SK-N-SH treated with all-trans-retinoic acid at 6 μM for 48 hours (cell line): ENCODE data around the gene GADD45B.

Source experiments
- ATAC-seq: fragments of 200-7000 bp; cut with Tn5 transposase; 3 replicates; pipeline ENCODE4 v1.9.1; 2020; ENCODE audit warnings: mild to moderate bottlenecking, moderate library complexity
- ARNTL ChIP-seq: fragments of 450-650 bp; formaldehyde crosslinking; IDR thresholded peaks from 2 replicates; pipeline ENCODE4 v1.5.0; 2020; ENCODE audit warnings: low read depth, mild to moderate bottlenecking, moderate library complexity, borderline replicate concordance
- BACH2 ChIP-seq: fragments of 250-450 bp; sonication (Bioruptor Pico); IDR thresholded peaks from 2 replicates; pipeline ENCODE4 v1.9.0; 2021; ENCODE audit warnings: mild to moderate bottlenecking, borderline replicate concordance
- CSRNP3 ChIP-seq: fragments of 250-450 bp; sonication (Bioruptor Pico); IDR thresholded peaks from 2 replicates; pipeline ENCODE4 v1.5.1; 2021; ENCODE audit warnings: mild to moderate bottlenecking, moderate library complexity
- GLIS3 ChIP-seq: fragments of 250-450 bp; sonication (Bioruptor Pico); IDR thresholded peaks from 2 replicates; pipeline ENCODE4 v1.5.0; 2020; ENCODE audit warnings: mild to moderate bottlenecking, moderate library complexity
- ISL1 ChIP-seq: fragments of 250-450 bp; sonication (Bioruptor Pico); IDR thresholded peaks from 2 replicates; pipeline ENCODE4 v2.1.2; 2022; ENCODE audit warnings: mild to moderate bottlenecking, moderate library complexity
- OSR1 ChIP-seq: fragments of 250-450 bp; sonication (Bioruptor Pico); IDR thresholded peaks from 2 replicates; pipeline ENCODE4 v1.8.0; 2022; ENCODE audit warnings: moderate library complexity, mild to moderate bottlenecking, inconsistent platforms
- PATZ1 ChIP-seq: fragments of 250-450 bp; sonication (Bioruptor Pico); IDR thresholded peaks from 2 replicates; pipeline ENCODE4 v1.8.0; 2020; ENCODE audit warnings: mild to moderate bottlenecking, moderate library complexity, borderline replicate concordance
- POU6F1 ChIP-seq: fragments of 250-450 bp; sonication (Bioruptor Pico); IDR thresholded peaks from 2 replicates; pipeline ENCODE4 v1.8.0; 2021; ENCODE audit warnings: low read depth, mild to moderate bottlenecking, moderate library complexity, borderline replicate concordance
- PPARA ChIP-seq: fragments of 250-450 bp; sonication (Bioruptor Pico); IDR thresholded peaks from 2 replicates; pipeline ENCODE4 v1.5.0; 2020; ENCODE audit warnings: mild to moderate bottlenecking, borderline replicate concordance
- RARB ChIP-seq: fragments of 250-450 bp; sonication (Bioruptor Pico); IDR thresholded peaks from 2 replicates; pipeline ENCODE4 v1.8.0; 2021; ENCODE audit warnings: mild to moderate bottlenecking, moderate library complexity
- SNAI2 ChIP-seq: fragments of 250-450 bp; sonication (Bioruptor Pico); IDR thresholded peaks from 2 replicates; pipeline ENCODE4 v1.5.0; 2020; ENCODE audit warnings: mild to moderate bottlenecking, moderate library complexity
- TOX ChIP-seq: fragments of 250-450 bp; sonication (Bioruptor Pico); IDR thresholded peaks from 2 replicates; pipeline ENCODE4 v1.8.0; 2021; ENCODE audit warnings: mild to moderate bottlenecking, moderate library complexity, borderline replicate concordance
- TSHZ2 ChIP-seq: fragments of 250-450 bp; sonication (Bioruptor Pico); IDR thresholded peaks from 2 replicates; pipeline ENCODE4 v1.5.0; 2020; ENCODE audit warnings: mild to moderate bottlenecking, moderate library complexity
- ZC3H10 ChIP-seq: fragments of 250-450 bp; sonication (Bioruptor Pico); IDR thresholded peaks from 2 replicates; pipeline ENCODE4 v1.5.1; 2021; ENCODE audit warnings: mild to moderate bottlenecking, moderate library complexity
- ZFP3 ChIP-seq: fragments of 250-450 bp; sonication (Bioruptor Pico); IDR thresholded peaks from 2 replicates; pipeline ENCODE4 v1.5.0; 2020; ENCODE audit warnings: mild to moderate bottlenecking, moderate library complexity
- ZFP30 ChIP-seq: fragments of 450-650 bp; formaldehyde crosslinking; IDR thresholded peaks from 2 replicates; pipeline ENCODE4 v1.5.0; 2022; ENCODE audit warnings: mild to moderate bottlenecking, moderate library complexity
- ZNF565 ChIP-seq: fragments of 450-650 bp; formaldehyde crosslinking; conservative IDR thresholded peaks from 2 replicates; pipeline ENCODE4 v1.5.0; 2020; ENCODE audit warnings: low read depth, mild to moderate bottlenecking, moderate library complexity
- ZNF70 ChIP-seq: fragments of 450-650 bp; formaldehyde crosslinking; IDR thresholded peaks from 2 replicates; pipeline ENCODE4 v1.5.0; 2020; ENCODE audit warnings: mild to moderate bottlenecking, moderate library complexity
- ZNF8 ChIP-seq: fragments of 450-650 bp; formaldehyde crosslinking; IDR thresholded peaks from 2 replicates; pipeline ENCODE4 v1.5.0; 2020; ENCODE audit warnings: mild to moderate bottlenecking, moderate library complexity

Gene GADD45B

GRCh38 chr19:2494084-2494446 lies 18.1 kb downstream of the GADD45B start:
- ATAC-seq: peak; percentile 48

GRCh38 chr19:2494447-2495129 lies 18.7 kb downstream of the GADD45B start:
- peak; percentile 78 for ATAC-seq
- peak; percentile 36; the same call in 1 of the 2 replicates for TF ChIP-seq TSHZ2
- no peak for TF ChIP-seq ARNTL
- peak; percentile 82; the same call in 1 of the 2 replicates for TF ChIP-seq POU6F1 (CRISPR knock-in tag)
- no peak for TF ChIP-seq ISL1 (CRISPR knock-in tag)
- no peak for TF ChIP-seq TOX (CRISPR knock-in tag)
- TF ChIP-seq ZFP3: peak; percentile 26; the same call in 1 of the 2 replicates

More at GRCh38 chr19:2494084-2494446, 18.1 kb downstream of the GADD45B start:
- TF ChIP-seq GLIS3: no peak
- TF ChIP-seq POU6F1 (CRISPR knock-in tag): no peak
- no peak for TF ChIP-seq ZNF70
- no peak for TF ChIP-seq ARNTL
- TF ChIP-seq RARB (CRISPR knock-in tag): no peak
- TF ChIP-seq, all 23 proteins: peak for 0

- peak; percentile 67 for ATAC-seq
- TF ChIP-seq PATZ1 (CRISPR knock-in tag): no peak
- 0 out of 2 replicates have a peak, but pooled peaks have one; percentile 26 for TF ChIP-seq OSR1 (CRISPR knock-in tag)
- TF ChIP-seq PPARA (CRISPR knock-in tag): no peak
Measured at GRCh38 chr19:2495130-2495641, 19.3 kb downstream of the GADD45B start.

- no peak for ATAC-seq
- no peak for TF ChIP-seq ZC3H10
- no peak for TF ChIP-seq TSHZ2
- no peak for TF ChIP-seq ZNF565 (CRISPR knock-in tag)
- no peak for TF ChIP-seq OSR1 (CRISPR knock-in tag)
- no peak for TF ChIP-seq BACH2
- no peak for TF ChIP-seq POU6F1 (CRISPR knock-in tag)
- TF ChIP-seq TOX (CRISPR knock-in tag): no peak
- TF ChIP-seq PPARA (CRISPR knock-in tag): no peak
- TF ChIP-seq ZNF70: no peak
- TF ChIP-seq ZNF8 (CRISPR knock-in tag): no peak
- no peak for TF ChIP-seq ZFP3
- TF ChIP-seq ARNTL: no peak
- no peak for TF ChIP-seq ISL1 (CRISPR knock-in tag)
- no peak for TF ChIP-seq RARB (CRISPR knock-in tag)
- no peak for TF ChIP-seq CSRNP3
- no peak for TF ChIP-seq ZFP30 (CRISPR knock-in tag)
- no peak for TF ChIP-seq SNAI2 (CRISPR knock-in tag)
Measured at GRCh38 chr19:2495651-2496316, 19.9 kb downstream of the GADD45B start.
